ENCODE data around the gene SRSF5.
"Not testable (repeated sequence)": the region's sequence is repeated elsewhere in the genome, so short reads cannot be mapped to it uniquely, and the experiment has no call there.

DNA sequence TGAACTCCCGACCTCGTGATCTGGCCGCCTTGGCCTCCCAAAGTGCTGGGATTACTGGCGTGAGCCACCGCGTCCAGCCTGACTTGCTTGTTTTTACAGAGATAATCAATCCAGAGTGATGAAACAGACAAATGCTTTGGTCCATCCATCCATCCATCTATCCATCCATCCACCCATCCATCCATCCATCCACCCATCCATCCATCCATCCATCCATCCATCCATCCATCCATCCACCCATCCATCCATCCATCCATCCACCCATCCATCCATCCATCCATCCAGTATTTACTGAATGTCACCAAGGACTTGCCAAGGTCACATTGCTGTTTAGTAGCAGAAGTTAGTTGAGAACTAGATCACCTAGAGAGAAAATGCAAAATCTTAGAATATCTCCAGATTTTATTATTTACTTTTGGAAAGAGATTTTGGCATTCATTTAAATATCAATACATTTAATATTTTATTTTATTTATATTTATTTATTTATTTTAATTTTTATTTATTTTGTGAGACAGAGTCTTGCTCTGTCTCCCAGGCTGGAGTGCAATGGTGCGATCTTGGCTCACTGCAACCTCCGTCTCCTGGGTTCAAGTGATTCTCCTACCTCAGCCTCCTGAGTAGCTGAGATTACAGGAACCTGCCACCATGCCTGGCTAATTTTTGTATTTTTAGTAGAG is 34.9 kb upstream of the SRSF5 start:
- not testable (repeated sequence) for TF ChIP-seq POLR2A, EP300 (IDR thresholded peaks at IDR 0.05)
- TF ChIP-seq, protein P1, sequence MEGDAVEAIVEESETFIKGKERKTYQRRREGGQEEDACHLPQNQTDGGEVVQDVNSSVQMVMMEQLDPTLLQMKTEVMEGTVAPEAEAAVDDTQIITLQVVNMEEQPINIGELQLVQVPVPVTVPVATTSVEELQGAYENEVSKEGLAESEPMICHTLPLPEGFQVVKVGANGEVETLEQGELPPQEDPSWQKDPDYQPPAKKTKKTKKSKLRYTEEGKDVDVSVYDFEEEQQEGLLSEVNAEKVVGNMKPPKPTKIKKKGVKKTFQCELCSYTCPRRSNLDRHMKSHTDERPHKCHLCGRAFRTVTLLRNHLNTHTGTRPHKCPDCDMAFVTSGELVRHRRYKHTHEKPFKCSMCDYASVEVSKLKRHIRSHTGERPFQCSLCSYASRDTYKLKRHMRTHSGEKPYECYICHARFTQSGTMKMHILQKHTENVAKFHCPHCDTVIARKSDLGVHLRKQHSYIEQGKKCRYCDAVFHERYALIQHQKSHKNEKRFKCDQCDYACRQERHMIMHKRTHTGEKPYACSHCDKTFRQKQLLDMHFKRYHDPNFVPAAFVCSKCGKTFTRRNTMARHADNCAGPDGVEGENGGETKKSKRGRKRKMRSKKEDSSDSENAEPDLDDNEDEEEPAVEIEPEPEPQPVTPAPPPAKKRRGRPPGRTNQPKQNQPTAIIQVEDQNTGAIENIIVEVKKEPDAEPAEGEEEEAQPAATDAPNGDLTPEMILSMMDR (IDR thresholded peaks at IDR 0.05) = not testable (repeated sequence)
